ENCODE measurements around the gene DTD1.
A peak's percentile ranks its signal among the peaks of the same experiment; 100 is the strongest.
"Not testable (repeated sequence)": the region's sequence is repeated elsewhere in the genome, so short reads cannot be mapped to it uniquely, and the experiment has no call there.

The DTD1 gene

GRCh38 chr20:18749528-18749927 is 161.7 kb downstream of the DTD1 start:
- DNase-seq, result no peak

GRCh38 chr20:18750735-18751134 is 162.9 kb downstream of the DTD1 start:
- no peak for DNase-seq

- DNase-seq, result no peak
Observed at GRCh38 chr20:18754030-18754652, 166.3 kb downstream of the DTD1 start.

- no peak for DNase-seq
Observed at GRCh38 chr20:18754653-18755045, 166.8 kb downstream of the DTD1 start.

GRCh38 chr20:18760852-18761251 is 173.0 kb downstream of the DTD1 start:
- DNase-seq, result not testable (repeated sequence)

- no peak for DNase-seq
Observed at GRCh38 chr20:18767676-18768075, 179.8 kb downstream of the DTD1 start.

GRCh38 chr20:18773566-18773965 is 185.7 kb downstream of the DTD1 start:
- no peak for DNase-seq

GRCh38 chr20:18774207-18774606 is 186.4 kb downstream of the DTD1 start:
- DNase-seq, result no peak

GRCh38 chr20:18775633-18776032 is 187.8 kb downstream of the DTD1 start:
- DNase-seq, result no peak

GRCh38 chr20:18778690-18779392 is 191.0 kb downstream of the DTD1 start:
- no peak for DNase-seq

- no peak for DNase-seq
Observed at GRCh38 chr20:18780385-18781130, 192.7 kb downstream of the DTD1 start.

GRCh38 chr20:18781509-18781908 is 193.7 kb downstream of the DTD1 start:
- no peak for DNase-seq

- no peak for DNase-seq
Observed at GRCh38 chr20:18783385-18783959, 195.6 kb downstream of the DTD1 start.

GRCh38 chr20:18787046-18787445 is 199.2 kb downstream of the DTD1 start:
- DNase-seq, result not testable (repeated sequence)

GRCh38 chr20:18788021-18788420 is 200.2 kb downstream of the DTD1 start:
- no peak for DNase-seq

GRCh38 chr20:18790787-18791186 is 202.9 kb downstream of the DTD1 start:
- DNase-seq, result no peak

- peak; percentile 56 for DNase-seq
Observed at GRCh38 chr20:18793625-18794427, 206.0 kb downstream of the DTD1 start.

GRCh38 chr20:18794428-18794787 is 206.6 kb downstream of the DTD1 start:
- DNase-seq, result no peak

GRCh38 chr20:18795366-18795765 is 207.5 kb downstream of the DTD1 start:
- no peak for DNase-seq

GRCh38 chr20:18796282-18796833 is 208.5 kb downstream of the DTD1 start:
- no peak for DNase-seq

- no peak for DNase-seq
Observed at GRCh38 chr20:18801516-18801915, 213.7 kb downstream of the DTD1 start.

- no peak for DNase-seq
Observed at GRCh38 chr20:18802012-18802634, 214.3 kb downstream of the DTD1 start.

Measured in NCI-H2081 treated with DMSO at 0.1 percent for 48 hours (cell line).